GM23338 (cell line): ENCODE measurements around the gene CNTNAP2. TPM values are rescaled to one million over a fixed set of nuclear protein-coding genes. Genes with fewer than 3 reads are reported as not detected.
A peak's percentile ranks its signal among the peaks of the same experiment; 100 is the strongest.

Experiments
- ATAC-seq: fragments of 200-7000 bp; cut with Tn5 transposase; 3 replicates; pipeline ENCODE4 v1.9.1; 2020
- DNase-seq: peaks from one replicate; pipeline ENCODE4 v3.0.0-alpha.2; 2015; ENCODE audit warnings: low spot score
- H2AFZ ChIP-seq: fragments of 200-600 bp; sonication (generic); 2 replicates; pipeline ENCODE4 v1.8.0; 2016; ENCODE audit warnings: antibody characterized with exemption, mild to moderate bottlenecking, moderate library complexity
- H3F3A ChIP-seq: fragments of 200-600 bp; sonication (generic); replicated peaks from 2 replicates; pipeline ENCODE4 v1.8.0; 2017; ENCODE audit warnings: antibody characterized with exemption, mixed run types, low read depth
- H3K27ac ChIP-seq: fragments of 200-600 bp; sonication (generic); 2 replicates; pipeline ENCODE4 v1.6.1; 2016; ENCODE audit warnings: low read depth
- H3K27me3 ChIP-seq: fragments of 200-600 bp; sonication (generic); 2 replicates; pipeline ENCODE4 v1.8.0; 2016; ENCODE audit warnings: mild to moderate bottlenecking, mixed run types, moderate library complexity; ENCODE audit not compliant: insufficient read depth
- H3K36me3 ChIP-seq: fragments of 200-600 bp; sonication (generic); 2 replicates; pipeline ENCODE4 v1.8.0; 2016; ENCODE audit warnings: mild to moderate bottlenecking; ENCODE audit not compliant: insufficient read depth
- H3K4me1 ChIP-seq: fragments of 200-600 bp; sonication (generic); 2 replicates; pipeline ENCODE4 v1.8.0; 2016; ENCODE audit warnings: mild to moderate bottlenecking, moderate library complexity; ENCODE audit not compliant: insufficient read depth
- H3K4me2 ChIP-seq: fragments of 200-600 bp; sonication (generic); 2 replicates; pipeline ENCODE4 v1.7.1; 2017; ENCODE audit warnings: mixed run types
- H3K4me3 ChIP-seq: fragments of 200-600 bp; sonication (generic); 2 replicates; pipeline ENCODE4 v1.6.1; 2016; ENCODE audit warnings: mixed run types
- H3K79me2 ChIP-seq: fragments of 200-600 bp; sonication (generic); replicated peaks from 2 replicates; pipeline ENCODE4 v1.8.0; 2017; ENCODE audit warnings: mild to moderate bottlenecking; ENCODE audit not compliant: insufficient read depth
- H3K9me2 ChIP-seq: fragments of 200-600 bp; sonication (generic); 2 replicates; pipeline ENCODE4 v1.8.0; 2017; ENCODE audit not compliant: insufficient read depth
- H4K20me1 ChIP-seq: fragments of 200-600 bp; sonication (generic); replicated peaks from 2 replicates; pipeline ENCODE4 v1.8.0; 2017; ENCODE audit warnings: mild to moderate bottlenecking; ENCODE audit not compliant: insufficient read depth
- H3K27ac Mint-ChIP-seq: 2 replicates; pipeline ENCODE4 v1.8.0; 2020; ENCODE audit warnings: inconsistent platforms, mild to moderate bottlenecking, moderate library complexity, mixed read lengths
- H3K27me3 Mint-ChIP-seq: 3 replicates; pipeline ENCODE4 v1.8.0; 2022; ENCODE audit warnings: low read depth, mild to moderate bottlenecking, moderate library complexity, mixed read lengths, inconsistent platforms; ENCODE audit not compliant: insufficient read depth, poor library complexity
- H3K36me3 Mint-ChIP-seq: 3 replicates; pipeline ENCODE4 v1.8.0; 2021; ENCODE audit warnings: low read depth, mild to moderate bottlenecking, inconsistent platforms, moderate library complexity, mixed read lengths
- H3K4me1 Mint-ChIP-seq: 3 replicates; pipeline ENCODE4 v1.8.0; 2020; ENCODE audit warnings: mild to moderate bottlenecking, inconsistent platforms, mixed read lengths
- H3K4me3 Mint-ChIP-seq: 3 replicates; pipeline ENCODE4 v1.8.0; 2021; ENCODE audit warnings: moderate library complexity, mild to moderate bottlenecking, inconsistent platforms, mixed read lengths
- H3K9me3 Mint-ChIP-seq: 3 replicates; pipeline ENCODE4 v1.8.0; 2020; ENCODE audit warnings: moderate library complexity, mild to moderate bottlenecking, inconsistent platforms, mixed read lengths
- CREB1 ChIP-seq: fragments of 250-450 bp; sonication (Bioruptor Pico); IDR thresholded peaks from 2 replicates; pipeline ENCODE4 v1.5.0; 2020; ENCODE audit warnings: low read depth, mild to moderate bottlenecking, moderate library complexity
- ETS1 ChIP-seq: IDR thresholded peaks from 2 replicates; pipeline ENCODE4 v1.6.1; 2016; ENCODE audit warnings: antibody characterized with exemption
- EZH2 ChIP-seq: fragments of 200-600 bp; sonication (generic); IDR thresholded peaks from one replicate; pipeline ENCODE4 v1.8.0; 2017; ENCODE audit warnings: antibody characterized with exemption, mild to moderate bottlenecking, low read depth; ENCODE audit not compliant: unreplicated experiment
- EZH2phosphoT487 ChIP-seq: fragments of 200-600 bp; sonication (generic); IDR thresholded peaks from one replicate; pipeline ENCODE4 v1.8.1; 2018; ENCODE audit warnings: antibody characterized with exemption; ENCODE audit not compliant: unreplicated experiment
- NANOG ChIP-seq: IDR thresholded peaks from 2 replicates; pipeline ENCODE4 v1.6.1; 2016; ENCODE audit warnings: antibody characterized with exemption, borderline replicate concordance
- POLR2AphosphoS5 ChIP-seq: IDR thresholded peaks from 2 replicates; pipeline ENCODE4 v1.6.1; 2016; ENCODE audit warnings: antibody characterized with exemption, low read depth
- STAT1 ChIP-seq: IDR thresholded peaks from one replicate; pipeline ENCODE4 v1.6.1; 2016; ENCODE audit warnings: antibody characterized with exemption; ENCODE audit not compliant: unreplicated experiment
- ZNF114 ChIP-seq: fragments of 250-450 bp; sonication (Bioruptor Pico); IDR thresholded peaks from 2 replicates; pipeline ENCODE4 v1.5.0; 2020; ENCODE audit warnings: mild to moderate bottlenecking, moderate library complexity
- ZNF331 ChIP-seq: fragments of 250-450 bp; sonication (Bioruptor Pico); IDR thresholded peaks from 2 replicates; pipeline ENCODE4 v1.5.0; 2020; ENCODE audit warnings: low read depth, mild to moderate bottlenecking, moderate library complexity
- polyA plus RNA-seq: library from polyadenylated mRNA; unstranded; fragments of >200 nt; fragmentation: Nextera tagmentation; extraction: Ambion mirVana; gene quantifications from 2 replicates; pipeline ENCODE4 v1.2.1, GENCODE V29; 2016
- total RNA-seq: library from RNA; depleted of rRNA; stranded (reverse); fragments of >200 nt; shearing (Covaris generic); gene quantifications from 2 replicates; pipeline ENCODE4 v1.2.3, GENCODE V29; 2014
- TF ChIP-seq, protein P1 (sequence below), 2 experiments: fragments of 200-600 bp in 1 of 2; sonication (generic) in 1 of 2; conservative IDR thresholded peaks; 2 replicates each; pipeline versions ENCODE4 v1.5.1 to v1.6.1; 2016 to 2017; ENCODE audit warnings: antibody characterized with exemption in 2 of 2, low read depth in 2 of 2, mild to moderate bottlenecking in 2 of 2, moderate library complexity in 1 of 2
- TF ChIP-seq, protein P2 (sequence below): IDR thresholded peaks from one replicate; pipeline ENCODE4 v1.6.1; 2018; ENCODE audit warnings: antibody characterized with exemption; ENCODE audit not compliant: unreplicated experiment

Gene CNTNAP2
- total and polyA plus RNA-seq, 2 experiments from 2014 or later: 38.2 to 61.3 TPM

- no peak overlapping the region for H3K4me2 ChIP-seq
- no peaks in the 10 kb centered on the region for H3K4me1 ChIP-seq
- no peaks in the 10 kb centered on the region for H3K9me2 ChIP-seq
- no peaks in the 10 kb centered on the region for H3K36me3 ChIP-seq
- H3K4me3 Mint-ChIP-seq: no peak overlapping the region
- H4K20me1 ChIP-seq: no peaks in the 10 kb centered on the region
- no peak overlapping the region for H3K27ac Mint-ChIP-seq
- H2AFZ ChIP-seq: peak overlapping the region; percentile 23; the same call in 1 of the 2 replicates
- ATAC-seq (no peak), DNase-seq (no peak)
- H3F3A ChIP-seq: no peaks in the 10 kb centered on the region
- no peak overlapping the region for H3K4me3 ChIP-seq
- H3K27me3 ChIP-seq: no peaks in the 10 kb centered on the region
- no peaks in the 10 kb centered on the region for H3K79me2 ChIP-seq
- H3K27ac ChIP-seq: no peak overlapping the region
- no peaks in the 10 kb centered on the region; the same call in 2 of the 3 replicates for H3K36me3 Mint-ChIP-seq
- TF ChIP-seq STAT1 (no peak), POLR2AphosphoS5 (no peak), CREB1 (no peak), NANOG (no peak), ETS1 (no peak), EZH2 (no peak), ZNF114 (CRISPR knock-in tag) (no peak)
- TF ChIP-seq, protein P1, sequence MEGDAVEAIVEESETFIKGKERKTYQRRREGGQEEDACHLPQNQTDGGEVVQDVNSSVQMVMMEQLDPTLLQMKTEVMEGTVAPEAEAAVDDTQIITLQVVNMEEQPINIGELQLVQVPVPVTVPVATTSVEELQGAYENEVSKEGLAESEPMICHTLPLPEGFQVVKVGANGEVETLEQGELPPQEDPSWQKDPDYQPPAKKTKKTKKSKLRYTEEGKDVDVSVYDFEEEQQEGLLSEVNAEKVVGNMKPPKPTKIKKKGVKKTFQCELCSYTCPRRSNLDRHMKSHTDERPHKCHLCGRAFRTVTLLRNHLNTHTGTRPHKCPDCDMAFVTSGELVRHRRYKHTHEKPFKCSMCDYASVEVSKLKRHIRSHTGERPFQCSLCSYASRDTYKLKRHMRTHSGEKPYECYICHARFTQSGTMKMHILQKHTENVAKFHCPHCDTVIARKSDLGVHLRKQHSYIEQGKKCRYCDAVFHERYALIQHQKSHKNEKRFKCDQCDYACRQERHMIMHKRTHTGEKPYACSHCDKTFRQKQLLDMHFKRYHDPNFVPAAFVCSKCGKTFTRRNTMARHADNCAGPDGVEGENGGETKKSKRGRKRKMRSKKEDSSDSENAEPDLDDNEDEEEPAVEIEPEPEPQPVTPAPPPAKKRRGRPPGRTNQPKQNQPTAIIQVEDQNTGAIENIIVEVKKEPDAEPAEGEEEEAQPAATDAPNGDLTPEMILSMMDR (conservative IDR thresholded peaks at IDR 0.05; ENCODE audit: low read depth in 2 of 2): no peak
- TF ChIP-seq, protein P2, sequence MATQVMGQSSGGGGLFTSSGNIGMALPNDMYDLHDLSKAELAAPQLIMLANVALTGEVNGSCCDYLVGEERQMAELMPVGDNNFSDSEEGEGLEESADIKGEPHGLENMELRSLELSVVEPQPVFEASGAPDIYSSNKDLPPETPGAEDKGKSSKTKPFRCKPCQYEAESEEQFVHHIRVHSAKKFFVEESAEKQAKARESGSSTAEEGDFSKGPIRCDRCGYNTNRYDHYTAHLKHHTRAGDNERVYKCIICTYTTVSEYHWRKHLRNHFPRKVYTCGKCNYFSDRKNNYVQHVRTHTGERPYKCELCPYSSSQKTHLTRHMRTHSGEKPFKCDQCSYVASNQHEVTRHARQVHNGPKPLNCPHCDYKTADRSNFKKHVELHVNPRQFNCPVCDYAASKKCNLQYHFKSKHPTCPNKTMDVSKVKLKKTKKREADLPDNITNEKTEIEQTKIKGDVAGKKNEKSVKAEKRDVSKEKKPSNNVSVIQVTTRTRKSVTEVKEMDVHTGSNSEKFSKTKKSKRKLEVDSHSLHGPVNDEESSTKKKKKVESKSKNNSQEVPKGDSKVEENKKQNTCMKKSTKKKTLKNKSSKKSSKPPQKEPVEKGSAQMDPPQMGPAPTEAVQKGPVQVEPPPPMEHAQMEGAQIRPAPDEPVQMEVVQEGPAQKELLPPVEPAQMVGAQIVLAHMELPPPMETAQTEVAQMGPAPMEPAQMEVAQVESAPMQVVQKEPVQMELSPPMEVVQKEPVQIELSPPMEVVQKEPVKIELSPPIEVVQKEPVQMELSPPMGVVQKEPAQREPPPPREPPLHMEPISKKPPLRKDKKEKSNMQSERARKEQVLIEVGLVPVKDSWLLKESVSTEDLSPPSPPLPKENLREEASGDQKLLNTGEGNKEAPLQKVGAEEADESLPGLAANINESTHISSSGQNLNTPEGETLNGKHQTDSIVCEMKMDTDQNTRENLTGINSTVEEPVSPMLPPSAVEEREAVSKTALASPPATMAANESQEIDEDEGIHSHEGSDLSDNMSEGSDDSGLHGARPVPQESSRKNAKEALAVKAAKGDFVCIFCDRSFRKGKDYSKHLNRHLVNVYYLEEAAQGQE: no peak
- no peaks in the 10 kb centered on the region for H3K4me1 Mint-ChIP-seq
- H3K9me3 Mint-ChIP-seq: peaks cover 7% of the 10 kb centered on the region; the same call in 2 of the 3 replicates
- no peaks in the 10 kb centered on the region for H3K27me3 Mint-ChIP-seq
Observed at GRCh38 chr7:147062897-147063296, 946.3 kb downstream of the CNTNAP2 start.

GRCh38 chr7:147068842-147069241 is 952.2 kb downstream of the CNTNAP2 start:
- Histone ChIP-seq H3K36me3 (no peaks in the 10 kb centered on the region), H2AFZ (no peak overlapping the region), H3K79me2 (no peaks in the 10 kb centered on the region), H3K9me2 (no peaks in the 10 kb centered on the region), H3K4me3 (no peak overlapping the region), H3F3A (no peaks in the 10 kb centered on the region), H3K27me3 (no peaks in the 10 kb centered on the region), H3K27ac (no peak overlapping the region), H3K4me1 (no peaks in the 10 kb centered on the region), H3K4me2 (no peak overlapping the region), H4K20me1 (no peaks in the 10 kb centered on the region)
- Mint-ChIP-seq H3K9me3 (peaks cover 22% of the 10 kb centered on the region), H3K4me3 (no peak overlapping the region), H3K27me3 (peaks cover 6% of the 10 kb centered on the region), H3K36me3 (no peaks in the 10 kb centered on the region; the same call in 1 of the 3 replicates), H3K27ac (no peak overlapping the region), H3K4me1 (peaks cover 5% of the 10 kb centered on the region; the same call in 1 of the 3 replicates)
- no peak for DNase-seq
- ATAC-seq: no peak
- no peak for TF ChIP-seq EZH2phosphoT487
- no peak for TF ChIP-seq ZNF331 (CRISPR knock-in tag)
- TF ChIP-seq, protein P2: no peak
- no peak for TF ChIP-seq CREB1
- no peak for TF ChIP-seq STAT1
- TF ChIP-seq POLR2AphosphoS5: no peak
